ENCODE measurements around the gene RPS26.
"Not testable (repeated sequence)": the region's sequence is repeated elsewhere in the genome, so short reads cannot be mapped to it uniquely, and the experiment has no call there.

Gene RPS26

GRCh38 chr12:56020423-56021184 is 21.1 kb upstream of the RPS26 start, which contains the start of gene IKZF4:
Gene IKZF4 (plus strand): TSS chr12:56021043. CDS start chr12:56021494, 451 bp downstream.
- no peak for DNase-seq (ENCODE audit: low read depth in 2 of 2, low spot score in 1 of 2)

- DNase-seq (ENCODE audit: low read depth in 2 of 2, low spot score in 1 of 2) = no peak
Measured at GRCh38 chr12:56021889-56022497, 19.7 kb upstream of the RPS26 start.

GRCh38 chr12:56028511-56029165 is 13.1 kb upstream of the RPS26 start:
- no peak for DNase-seq (ENCODE audit: low read depth in 2 of 2, low spot score in 1 of 2)

- DNase-seq (ENCODE audit: low read depth in 2 of 2, low spot score in 1 of 2) = no peak
Measured at GRCh38 chr12:56029166-56029519, 12.6 kb upstream of the RPS26 start.

GRCh38 chr12:56029666-56030293 is 11.9 kb upstream of the RPS26 start:
- DNase-seq (ENCODE audit: low read depth in 2 of 2, low spot score in 1 of 2) = no peak

GRCh38 chr12:56031987-56032386 is 9.7 kb upstream of the RPS26 start:
- DNase-seq (ENCODE audit: low read depth in 2 of 2, low spot score in 1 of 2) = no peak

GRCh38 chr12:56034586-56035332 is 7.0 kb upstream of the RPS26 start:
- no peak for DNase-seq (ENCODE audit: low read depth in 2 of 2, low spot score in 1 of 2)

- no peak for DNase-seq (ENCODE audit: low read depth in 2 of 2, low spot score in 1 of 2)
Measured at GRCh38 chr12:56037161-56037560, 4.6 kb upstream of the RPS26 start.

GRCh38 chr12:56038022-56038655 is 3.6 kb upstream of the RPS26 start:
- DNase-seq (ENCODE audit: low read depth in 2 of 2, low spot score in 1 of 2) = no peak

- no peak for DNase-seq (ENCODE audit: low read depth in 2 of 2, low spot score in 1 of 2)
Measured at GRCh38 chr12:56040151-56040550, 1.6 kb upstream of the RPS26 start.

- DNase-seq (ENCODE audit: low read depth in 2 of 2, low spot score in 1 of 2) = no peak
Measured at GRCh38 chr12:56040963-56041551, 661 bp upstream of the RPS26 start.

- DNase-seq (ENCODE audit: low read depth in 2 of 2, low spot score in 1 of 2) = not testable (repeated sequence)
Measured at GRCh38 chr12:56042430-56042813, 704 bp downstream of the RPS26 start.

GRCh38 chr12:56042843-56043242 is 1.1 kb downstream of the RPS26 start:
- DNase-seq (ENCODE audit: low read depth in 2 of 2, low spot score in 1 of 2) = no peak

GRCh38 chr12:56046027-56046780 is 4.5 kb downstream of the RPS26 start:
- DNase-seq (ENCODE audit: low read depth in 2 of 2, low spot score in 1 of 2) = no peak

GRCh38 chr12:56053407-56053893 is 11.7 kb downstream of the RPS26 start:
- DNase-seq (ENCODE audit: low read depth in 2 of 2, low spot score in 1 of 2) = no peak

GRCh38 chr12:56059964-56060363 is 18.2 kb downstream of the RPS26 start:
- DNase-seq (ENCODE audit: low read depth in 2 of 2, low spot score in 1 of 2) = not testable (repeated sequence)

- no peak for DNase-seq (ENCODE audit: low read depth in 2 of 2, low spot score in 1 of 2)
Measured at GRCh38 chr12:56061982-56062381, 20.3 kb downstream of the RPS26 start.

- no peak for DNase-seq (ENCODE audit: low read depth in 2 of 2, low spot score in 1 of 2)
Measured at GRCh38 chr12:56062996-56063395, 21.3 kb downstream of the RPS26 start.

- no peak for DNase-seq (ENCODE audit: low read depth in 2 of 2, low spot score in 1 of 2)
Measured at GRCh38 chr12:56071648-56072047, 29.9 kb downstream of the RPS26 start.
